ENCODE data around the gene TRIM46. TPM values are rescaled to one million over a fixed set of nuclear protein-coding genes. Genes with fewer than 3 reads are reported as not detected.
"Not testable (repeated sequence)": the region's sequence is repeated elsewhere in the genome, so short reads cannot be mapped to it uniquely, and the experiment has no call there.

The TRIM46 gene
- total RNA-seq, 1 donor from 2014 or later = 5.9 TPM

- DNase-seq (ENCODE audit: low read depth) = no peak
Observed at GRCh38 chr1:155205035-155205434, 31.4 kb downstream of the TRIM46 start.

GRCh38 chr1:155205969-155206593 is 32.4 kb downstream of the TRIM46 start:
- DNase-seq (ENCODE audit: low read depth) = no peak

GRCh38 chr1:155206891-155207805 is 33.5 kb downstream of the TRIM46 start:
- DNase-seq (ENCODE audit: low read depth) = peak; percentile 74

- DNase-seq (ENCODE audit: low read depth) = no peak
Observed at GRCh38 chr1:155207806-155208540, 34.3 kb downstream of the TRIM46 start, which contains the start of gene THBS3. Gene THBS3 (minus strand): TSS chr1:155207897. CDS start chr1:155207876, 21 bp downstream.

GRCh38 chr1:155208541-155209311 is 35.1 kb downstream of the TRIM46 start, which contains the start of gene MTX1:
Gene MTX1 (plus strand): TSS chr1:155208695. CDS start chr1:155208805, 110 bp downstream.
- DNase-seq (ENCODE audit: low read depth) = peak; percentile 59

- no peak for DNase-seq (ENCODE audit: low read depth)
Observed at GRCh38 chr1:155209312-155209721, 35.7 kb downstream of the TRIM46 start.

GRCh38 chr1:155210314-155211104 is 36.9 kb downstream of the TRIM46 start:
- DNase-seq (ENCODE audit: low read depth) = no peak

GRCh38 chr1:155211381-155212050 is 37.9 kb downstream of the TRIM46 start:
- DNase-seq (ENCODE audit: low read depth) = not testable (repeated sequence)

GRCh38 chr1:155212051-155212440 is 38.4 kb downstream of the TRIM46 start:
- not testable (repeated sequence) for DNase-seq (ENCODE audit: low read depth)

- DNase-seq (ENCODE audit: low read depth) = not testable (repeated sequence)
Observed at GRCh38 chr1:155214702-155215101, 41.1 kb downstream of the TRIM46 start.

GRCh38 chr1:155218854-155219591 is 45.4 kb downstream of the TRIM46 start:
- peak; percentile 46 for DNase-seq (ENCODE audit: low read depth)

GRCh38 chr1:155219592-155220031 is 46.0 kb downstream of the TRIM46 start:
- DNase-seq (ENCODE audit: low read depth) = peak; percentile 16

GRCh38 chr1:155220211-155220965 is 46.7 kb downstream of the TRIM46 start:
- not testable (repeated sequence) for DNase-seq (ENCODE audit: low read depth)

GRCh38 chr1:155223047-155223446 is 49.4 kb downstream of the TRIM46 start:
- DNase-seq (ENCODE audit: low read depth) = no peak

GRCh38 chr1:155225404-155225759 is 51.7 kb downstream of the TRIM46 start:
- not testable (repeated sequence) for DNase-seq (ENCODE audit: low read depth)

- DNase-seq (ENCODE audit: low read depth) = peak; percentile 80
Observed at GRCh38 chr1:155226188-155226909, 52.7 kb downstream of the TRIM46 start.

GRCh38 chr1:155226910-155227260 is 53.2 kb downstream of the TRIM46 start:
- DNase-seq (ENCODE audit: low read depth) = no peak

All from renal cortical epithelial cell (primary cell).